ENCODE results near the gene KCTD4.
A peak's percentile ranks its signal among the peaks of the same experiment; 100 is the strongest.

KCTD4 gene

DNA sequence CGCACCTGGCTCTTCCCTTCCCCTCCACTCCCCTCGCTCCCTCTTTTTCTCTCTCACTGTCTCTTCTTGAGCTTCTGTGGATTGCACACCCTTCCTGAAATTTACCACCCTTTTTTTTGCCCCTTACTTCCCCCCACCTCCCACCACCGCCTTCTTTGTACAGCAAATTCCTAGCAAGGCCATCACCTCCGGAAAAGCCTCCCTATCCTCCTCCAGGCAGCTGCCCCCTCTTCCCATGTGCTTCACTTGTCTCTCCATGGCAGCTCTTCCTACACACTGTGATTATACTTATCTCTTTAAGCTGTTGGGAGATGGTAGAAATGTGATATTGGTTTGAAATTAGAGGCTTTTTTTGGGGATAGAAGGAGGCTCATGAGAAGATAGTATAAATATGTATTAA is 28.3 kb upstream of the KCTD4 start:
- Histone ChIP-seq H3K36me3 (ENCODE audit: insufficient read depth, low read length) (no peaks in the 10 kb centered on the region), H3K4me1 (ENCODE audit: control insufficient read depth, insufficient read depth, low read length, unreplicated experiment) (peaks cover 8% of the 10 kb centered on the region), H3K27me3 (ENCODE audit: insufficient read depth, low read length) (no peaks in the 10 kb centered on the region), H3K27ac (ENCODE audit: low read depth, low read length) (no peak overlapping the region), H3K79me2 (ENCODE audit: control insufficient read depth, insufficient read depth, low read length, unreplicated experiment) (peaks cover 4% of the 10 kb centered on the region), H2AFZ (ENCODE audit: low read length, unreplicated experiment) (no peak overlapping the region), H3K4me3 (ENCODE audit: low read depth, low read length) (no peak overlapping the region)

DNA sequence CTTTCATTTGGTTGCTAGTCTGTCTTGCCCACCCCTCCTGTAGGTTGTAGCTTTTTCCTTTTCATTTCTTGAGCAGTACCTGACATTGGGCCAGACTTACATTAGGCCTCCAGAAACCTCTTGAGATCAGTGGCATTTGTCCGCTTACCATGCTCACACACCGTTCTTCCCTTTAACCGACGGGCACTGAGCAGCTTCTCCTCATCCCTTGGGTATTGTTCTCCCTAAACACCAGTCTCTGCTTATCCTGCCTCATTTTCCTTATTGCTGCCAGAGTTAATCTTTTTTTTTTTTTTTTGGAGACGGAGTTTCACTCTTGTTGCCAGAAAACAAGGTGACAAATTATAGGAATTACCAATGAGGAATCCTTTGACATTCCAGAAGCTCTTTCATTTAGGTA is 27.2 kb upstream of the KCTD4 start:
- Histone ChIP-seq H3K4me1 (ENCODE audit: control insufficient read depth, insufficient read depth, low read length, unreplicated experiment) (peaks cover 11% of the 10 kb centered on the region), H3K27ac (ENCODE audit: low read depth, low read length) (no peak overlapping the region), H3K36me3 (ENCODE audit: insufficient read depth, low read length) (no peaks in the 10 kb centered on the region), H3K4me3 (ENCODE audit: low read depth, low read length) (no peak overlapping the region), H3K27me3 (ENCODE audit: insufficient read depth, low read length) (no peaks in the 10 kb centered on the region), H2AFZ (ENCODE audit: low read length, unreplicated experiment) (no peak overlapping the region), H3K79me2 (ENCODE audit: control insufficient read depth, insufficient read depth, low read length, unreplicated experiment) (peaks cover 4% of the 10 kb centered on the region)

DNA sequence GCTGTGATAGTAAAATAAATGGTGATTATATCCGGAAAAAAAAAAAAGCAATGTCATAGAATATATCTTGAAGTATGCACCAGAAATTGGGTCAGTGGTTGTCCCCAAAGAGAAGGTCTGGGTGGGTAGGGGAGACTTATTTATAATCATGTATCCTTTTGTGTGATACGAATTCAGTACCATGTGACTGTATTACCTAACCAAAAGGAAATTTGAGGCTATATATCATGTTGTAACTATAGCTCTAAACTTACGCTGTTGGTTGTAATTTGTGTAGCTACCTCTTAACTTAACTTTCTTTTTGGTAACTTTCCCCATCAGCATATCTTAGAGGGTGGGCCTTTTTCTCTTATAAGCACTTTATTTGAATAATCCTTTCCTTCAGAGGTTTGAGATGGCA is 25.2 kb upstream of the KCTD4 start:
- no peak overlapping the region for H2AFZ ChIP-seq (ENCODE audit: low read length, unreplicated experiment)
- peaks cover 10% of the 10 kb centered on the region for H3K79me2 ChIP-seq (ENCODE audit: control insufficient read depth, insufficient read depth, low read length, unreplicated experiment)
- no peaks in the 10 kb centered on the region for H3K36me3 ChIP-seq (ENCODE audit: insufficient read depth, low read length)
- H3K27ac ChIP-seq (ENCODE audit: low read depth, low read length): no peak overlapping the region
- H3K4me1 ChIP-seq (ENCODE audit: control insufficient read depth, insufficient read depth, low read length, unreplicated experiment): peaks cover 19% of the 10 kb centered on the region
- no peak overlapping the region for H3K4me3 ChIP-seq (ENCODE audit: low read depth, low read length)
- H3K27me3 ChIP-seq (ENCODE audit: insufficient read depth, low read length): no peaks in the 10 kb centered on the region

DNA sequence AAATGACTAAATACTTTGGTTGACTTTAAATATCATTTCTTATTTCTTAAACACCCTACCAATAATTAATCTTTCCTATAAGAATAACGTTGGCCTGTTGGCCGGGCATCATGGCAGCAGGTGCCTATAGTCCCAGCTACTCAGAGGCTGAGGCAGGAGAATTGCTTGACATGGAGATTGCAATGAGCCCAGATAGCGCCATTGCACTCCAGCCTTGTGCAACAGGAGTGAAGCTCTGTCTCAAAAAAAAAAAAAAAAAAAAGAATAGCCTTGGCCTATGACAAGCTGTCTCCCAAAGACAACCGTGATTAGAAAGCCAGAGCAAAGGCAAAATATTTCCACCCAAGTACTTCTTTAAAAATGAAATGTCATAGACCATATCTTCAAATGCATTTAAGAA is 24.5 kb upstream of the KCTD4 start:
- peaks cover 23% of the 10 kb centered on the region for H3K4me1 ChIP-seq (ENCODE audit: control insufficient read depth, insufficient read depth, low read length, unreplicated experiment)
- H3K79me2 ChIP-seq (ENCODE audit: control insufficient read depth, insufficient read depth, low read length, unreplicated experiment): peaks cover 12% of the 10 kb centered on the region
- H2AFZ ChIP-seq (ENCODE audit: low read length, unreplicated experiment): no peak overlapping the region
- H3K4me3 ChIP-seq (ENCODE audit: low read depth, low read length): no peak overlapping the region
- H3K27me3 ChIP-seq (ENCODE audit: insufficient read depth, low read length): no peaks in the 10 kb centered on the region
- H3K27ac ChIP-seq (ENCODE audit: low read depth, low read length): no peak overlapping the region
- no peaks in the 10 kb centered on the region for H3K36me3 ChIP-seq (ENCODE audit: insufficient read depth, low read length)

DNA sequence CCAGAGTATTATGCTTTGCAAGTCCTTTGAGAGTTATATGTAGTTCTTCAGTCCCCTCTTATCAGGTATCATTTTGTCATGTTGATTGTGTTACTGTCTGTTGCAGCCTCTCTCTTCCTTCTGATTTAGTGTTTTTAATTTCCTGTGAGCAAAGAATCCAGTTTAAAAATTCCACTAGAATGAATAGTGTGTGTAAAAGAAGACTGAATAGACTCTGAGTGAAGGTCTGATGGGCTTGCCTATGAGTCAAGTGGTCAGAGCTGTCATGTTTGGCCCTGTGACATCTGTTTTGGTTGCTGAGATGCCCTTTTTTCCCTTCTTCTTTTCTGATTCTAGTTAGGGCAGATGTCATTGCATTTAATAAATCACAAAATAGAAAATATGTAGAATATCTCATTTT is 23.3 kb upstream of the KCTD4 start:
- Histone ChIP-seq H3K27ac (ENCODE audit: low read depth, low read length) (no peak overlapping the region), H3K79me2 (ENCODE audit: control insufficient read depth, insufficient read depth, low read length, unreplicated experiment) (peaks cover 12% of the 10 kb centered on the region)

GRCh38 chr13:45222919-45223318 is 22.1 kb upstream of the KCTD4 start:
- Histone ChIP-seq H3K4me1 (ENCODE audit: control insufficient read depth, insufficient read depth, low read length, unreplicated experiment) (peaks cover 46% of the 10 kb centered on the region), H3K4me3 (ENCODE audit: low read depth, low read length) (no peak overlapping the region), H3K36me3 (ENCODE audit: insufficient read depth, low read length) (no peaks in the 10 kb centered on the region), H3K79me2 (ENCODE audit: control insufficient read depth, insufficient read depth, low read length, unreplicated experiment) (peaks cover 16% of the 10 kb centered on the region), H3K27me3 (ENCODE audit: insufficient read depth, low read length) (no peaks in the 10 kb centered on the region), H3K27ac (ENCODE audit: low read depth, low read length) (no peak overlapping the region), H2AFZ (ENCODE audit: low read length, unreplicated experiment) (no peak overlapping the region)

More for the DNA sequence above, 23.3 kb upstream of the KCTD4 start:
- peaks cover 33% of the 10 kb centered on the region for H3K4me1 ChIP-seq (ENCODE audit: control insufficient read depth, insufficient read depth, low read length, unreplicated experiment)
- no peaks in the 10 kb centered on the region for H3K36me3 ChIP-seq (ENCODE audit: insufficient read depth, low read length)
- H3K27me3 ChIP-seq (ENCODE audit: insufficient read depth, low read length): no peaks in the 10 kb centered on the region
- no peak overlapping the region for H2AFZ ChIP-seq (ENCODE audit: low read length, unreplicated experiment)
- no peak overlapping the region for H3K4me3 ChIP-seq (ENCODE audit: low read depth, low read length)

- no peaks in the 10 kb centered on the region for H3K27me3 ChIP-seq (ENCODE audit: insufficient read depth, low read length)
- no peaks in the 10 kb centered on the region for H3K36me3 ChIP-seq (ENCODE audit: insufficient read depth, low read length)
- no peak overlapping the region for H3K4me3 ChIP-seq (ENCODE audit: low read depth, low read length)
- H3K79me2 ChIP-seq (ENCODE audit: control insufficient read depth, insufficient read depth, low read length, unreplicated experiment): peaks cover 16% of the 10 kb centered on the region
- no peak overlapping the region for H2AFZ ChIP-seq (ENCODE audit: low read length, unreplicated experiment)
- H3K27ac ChIP-seq (ENCODE audit: low read depth, low read length): no peak overlapping the region
- H3K4me1 ChIP-seq (ENCODE audit: control insufficient read depth, insufficient read depth, low read length, unreplicated experiment): peaks cover 50% of the 10 kb centered on the region
Measured at GRCh38 chr13:45222516-45222915, 21.7 kb upstream of the KCTD4 start.

DNA sequence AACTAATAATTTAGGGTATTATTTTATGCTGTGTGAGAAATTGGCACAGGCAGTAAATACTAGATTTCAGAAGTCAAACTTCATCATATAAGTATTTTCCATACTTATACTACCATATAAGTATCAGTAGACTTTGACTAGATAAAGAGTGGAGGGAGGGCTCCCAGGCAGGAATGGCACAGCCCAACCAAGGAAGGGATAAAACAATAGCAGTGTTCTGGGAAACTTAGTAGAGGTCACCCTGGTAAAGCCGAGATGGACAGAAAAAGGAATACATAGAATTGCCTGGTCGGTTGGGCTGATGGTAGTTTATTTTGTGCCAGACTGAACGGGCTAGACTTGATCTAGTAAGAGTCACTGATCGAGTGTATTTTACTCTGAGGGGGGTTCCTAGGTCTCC is 19.6 kb upstream of the KCTD4 start:
- Histone ChIP-seq H3K4me1 (ENCODE audit: control insufficient read depth, insufficient read depth, low read length, unreplicated experiment) (peaks cover 53% of the 10 kb centered on the region), H3K27ac (ENCODE audit: low read depth, low read length) (peak overlapping the region; percentile 94), H3K36me3 (ENCODE audit: insufficient read depth, low read length) (no peaks in the 10 kb centered on the region), H3K27me3 (ENCODE audit: insufficient read depth, low read length) (no peaks in the 10 kb centered on the region), H3K4me3 (ENCODE audit: low read depth, low read length) (no peak overlapping the region), H3K79me2 (ENCODE audit: control insufficient read depth, insufficient read depth, low read length, unreplicated experiment) (peaks cover 16% of the 10 kb centered on the region), H2AFZ (ENCODE audit: low read length, unreplicated experiment) (no peak overlapping the region)

GRCh38 chr13:45219938-45220375 is 19.1 kb upstream of the KCTD4 start:
- no peak overlapping the region for H2AFZ ChIP-seq (ENCODE audit: low read length, unreplicated experiment)
- peaks cover 14% of the 10 kb centered on the region for H3K79me2 ChIP-seq (ENCODE audit: control insufficient read depth, insufficient read depth, low read length, unreplicated experiment)
- H3K27me3 ChIP-seq (ENCODE audit: insufficient read depth, low read length): no peaks in the 10 kb centered on the region
- H3K4me1 ChIP-seq (ENCODE audit: control insufficient read depth, insufficient read depth, low read length, unreplicated experiment): peaks cover 54% of the 10 kb centered on the region
- no peaks in the 10 kb centered on the region for H3K36me3 ChIP-seq (ENCODE audit: insufficient read depth, low read length)
- peak overlapping the region; percentile 58 for H3K4me3 ChIP-seq (ENCODE audit: low read depth, low read length)
- H3K27ac ChIP-seq (ENCODE audit: low read depth, low read length): peak overlapping the region; percentile 94

DNA sequence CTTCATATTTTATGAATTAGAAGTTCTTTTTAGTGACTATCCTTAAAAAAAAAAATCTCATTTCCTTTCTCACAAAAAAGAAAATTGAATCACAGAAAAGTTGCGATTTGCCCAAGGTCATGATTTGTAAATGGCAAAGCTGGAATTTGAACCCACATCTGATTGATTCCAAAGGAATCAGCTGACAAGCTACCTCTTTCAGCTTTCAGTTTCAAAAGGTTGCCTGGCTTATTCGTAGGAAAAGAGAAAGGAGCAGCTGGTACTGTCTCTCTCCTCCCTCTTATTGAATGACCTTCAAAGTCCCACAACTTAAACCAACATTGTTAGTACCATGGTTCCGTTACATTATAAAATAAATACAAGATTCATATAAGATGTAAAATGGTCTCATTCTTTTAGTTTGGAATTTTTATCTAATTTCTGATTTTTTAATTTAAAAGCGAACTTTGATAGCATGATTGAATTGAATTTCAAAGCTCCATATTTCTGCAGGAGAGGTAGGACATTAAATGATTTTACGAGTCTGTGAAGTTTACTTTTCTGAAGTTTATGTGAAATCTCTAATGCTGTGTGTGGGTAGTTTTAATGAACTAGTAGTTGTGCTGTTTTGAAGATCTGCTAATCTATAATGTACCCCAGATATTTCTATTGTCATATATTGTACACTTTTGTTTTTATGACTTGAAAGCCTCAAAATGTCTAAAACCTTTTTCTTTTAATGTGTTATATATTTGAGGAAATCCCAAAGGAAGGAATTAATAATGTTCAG is 18.5 kb upstream of the KCTD4 start:
- Histone ChIP-seq H3K4me1 (ENCODE audit: control insufficient read depth, insufficient read depth, low read length, unreplicated experiment) (peaks cover 57% of the 10 kb centered on the region), H3K79me2 (ENCODE audit: control insufficient read depth, insufficient read depth, low read length, unreplicated experiment) (peaks cover 12% of the 10 kb centered on the region), H2AFZ (ENCODE audit: low read length, unreplicated experiment) (peak overlapping the region; percentile 18), H3K36me3 (ENCODE audit: insufficient read depth, low read length) (no peaks in the 10 kb centered on the region), H3K4me3 (ENCODE audit: low read depth, low read length) (peak overlapping the region; percentile 58), H3K27me3 (ENCODE audit: insufficient read depth, low read length) (no peaks in the 10 kb centered on the region), H3K27ac (ENCODE audit: low read depth, low read length) (peak overlapping the region; percentile 94)

GRCh38 chr13:45218689-45219088 is 17.8 kb upstream of the KCTD4 start:
- Histone ChIP-seq H3K27ac (ENCODE audit: low read depth, low read length) (peak overlapping the region; percentile 94), H3K4me3 (ENCODE audit: low read depth, low read length) (peak overlapping the region; percentile 58), H3K4me1 (ENCODE audit: control insufficient read depth, insufficient read depth, low read length, unreplicated experiment) (peaks cover 53% of the 10 kb centered on the region), H3K36me3 (ENCODE audit: insufficient read depth, low read length) (no peaks in the 10 kb centered on the region), H3K27me3 (ENCODE audit: insufficient read depth, low read length) (no peaks in the 10 kb centered on the region), H3K79me2 (ENCODE audit: control insufficient read depth, insufficient read depth, low read length, unreplicated experiment) (peaks cover 12% of the 10 kb centered on the region), H2AFZ (ENCODE audit: low read length, unreplicated experiment) (no peak overlapping the region)
